Panc1 (cell line): ENCODE data around the gene NUP62CL. TPM values are rescaled to one million over a fixed set of nuclear protein-coding genes. Genes with fewer than 3 reads are reported as not detected.

ENCODE experiments used
- ATAC-seq: fragments of 200-7000 bp; cut with Tn5 transposase; 2 replicates; pipeline ENCODE4 v1.9.1; 2020; ENCODE audit warnings: mild to moderate bottlenecking, moderate library complexity
- Bru-seq: library from RNA; stranded (reverse); fragments of 400-500 nt; gene quantifications from one replicate; lab custom pipeline; 2021; lab: Mats Ljungman, UMichigan
- BruChase-seq, 2 experiments: library from RNA; stranded (reverse); fragments of 400-500 nt; gene quantifications; one replicate each; lab custom pipeline; 2021; lab: Mats Ljungman, UMichigan
- BruUV-seq: library from RNA; stranded (reverse); fragments of 400-500 nt; replicated peaks from 2 replicates; lab custom pipeline; 2021; lab: Mats Ljungman, UMichigan
- CTCF ChIA-PET: fragments of 300-600 bp; sonication (Branson Sonifier 250); formaldehyde crosslinking; loops from one replicate; lab custom pipeline; 2022; ENCODE audit warnings: antibody characterized with exemption; lab: Charles Lee
- POLR2A ChIA-PET: fragments of 300-600 bp; sonication (Branson Sonifier 250); formaldehyde crosslinking; loops from one replicate; lab custom pipeline; 2022; ENCODE audit warnings: antibody characterized with exemption; lab: Charles Lee
- DNase-seq: peaks from one replicate; pipeline ENCODE4 v3.0.0-alpha.2; 2010; ENCODE audit warnings: low read depth, low spot score
- H3K27ac ChIP-seq: 2 replicates; pipeline ENCODE4 v1.5.1; 2011; ENCODE audit warnings: mild to moderate bottlenecking, low read length, inconsistent platforms
- H3K27me3 ChIP-seq: fragments of 200-500 bp; sonication (Bioruptor generic); 2 replicates; pipeline ENCODE4 v1.6.0; 2014; ENCODE audit warnings: low read length, inconsistent platforms; ENCODE audit not compliant: control insufficient read depth, insufficient read depth
- H3K36me3 ChIP-seq: fragments of 200-500 bp; sonication (Bioruptor generic); 2 replicates; pipeline ENCODE4 v1.5.1; 2014; ENCODE audit warnings: inconsistent platforms, mild to moderate bottlenecking, low read length, moderate library complexity; ENCODE audit not compliant: control insufficient read depth, insufficient read depth
- H3K4me1 ChIP-seq: 2 replicates; pipeline ENCODE4 v1.5.1; 2011; ENCODE audit warnings: inconsistent platforms, mild to moderate bottlenecking, low read length, moderate library complexity; ENCODE audit not compliant: control insufficient read depth, insufficient read depth
- H3K4me3 ChIP-seq, 2 experiments: 2 replicates each; pipeline ENCODE4 v1.5.1; 2011 to 2012; ENCODE audit warnings: low read depth in 2 of 2, low read length in 2 of 2, mild to moderate bottlenecking in 2 of 2, inconsistent platforms in 1 of 2, moderate library complexity in 1 of 2
- H3K9me3 ChIP-seq: fragments of 200-500 bp; sonication (Bioruptor generic); 2 replicates; pipeline ENCODE4 v1.5.1; 2014; ENCODE audit warnings: low read depth, mild to moderate bottlenecking, inconsistent platforms, low read length, moderate library complexity; ENCODE audit not compliant: control insufficient read depth, insufficient read depth
- POLR2AphosphoS5 ChIP-seq: IDR thresholded peaks from 2 replicates; pipeline ENCODE4 v1.6.1; 2012; ENCODE audit warnings: mild to moderate bottlenecking, low read depth, low read length, moderate library complexity
- SIN3A ChIP-seq: IDR thresholded peaks from 2 replicates; pipeline ENCODE4 v1.6.1; 2012; ENCODE audit warnings: low read depth, mild to moderate bottlenecking, low read length, moderate library complexity, borderline replicate concordance; ENCODE audit not compliant: insufficient read depth
- TCF7L2 ChIP-seq: IDR thresholded peaks from 2 replicates; pipeline ENCODE4 v1.6.1; 2011; ENCODE audit warnings: mild to moderate bottlenecking, low read depth, low read length, inconsistent platforms
- in situ Hi-C: cut with HindIII; loops from 2 replicates; pipeline ENCODE4 v1.10.0; 2016; ENCODE audit warnings: low sequenced_read_pairs, low pct_unique_long_range_greater_than_20kb
- intact Hi-C: fragments of 100-400 bp; cut with micrococcal nuclease; formaldehyde crosslinking; loops from one replicate; pipeline ENCODE4 v1.10.0; 2022; ENCODE audit not compliant: unreplicated experiment
- long read RNA-seq: library from polyadenylated mRNA; unstranded; transcript quantifications from one replicate; pipeline ENCODE4 v2.0.0, GENCODE V29; 2021; ENCODE audit not compliant: unreplicated experiment
- polyA plus RNA-seq: library from polyadenylated mRNA; unstranded; fragments of >200 nt; gene quantifications from one replicate; pipeline ENCODE4 v1.2.1, GENCODE V29; 2012; ENCODE audit warnings: missing spikeins; ENCODE audit not compliant: insufficient read length
- total RNA-seq: library from RNA; stranded (reverse); gene quantifications from one replicate; pipeline ENCODE4 v1.2.1, GENCODE V29; 2021; ENCODE audit not compliant: unreplicated experiment
- TF ChIP-seq, protein P1 (sequence below): fragments of 450-650 bp; IDR thresholded peaks from 2 replicates; pipeline ENCODE4 v1.5.1; 2017; ENCODE audit warnings: mild to moderate bottlenecking
- TF ChIP-seq, protein P2 (sequence below), 2 experiments: IDR thresholded peaks; 2 replicates each; pipeline ENCODE4 v1.6.1; 2011 to 2012; ENCODE audit warnings: low read depth in 2 of 2, control low read depth in 1 of 2, low read length in 1 of 2, mild to moderate bottlenecking in 1 of 2, moderate library complexity in 1 of 2; ENCODE audit not compliant: insufficient read depth in 1 of 2

Gene NUP62CL, protein sequence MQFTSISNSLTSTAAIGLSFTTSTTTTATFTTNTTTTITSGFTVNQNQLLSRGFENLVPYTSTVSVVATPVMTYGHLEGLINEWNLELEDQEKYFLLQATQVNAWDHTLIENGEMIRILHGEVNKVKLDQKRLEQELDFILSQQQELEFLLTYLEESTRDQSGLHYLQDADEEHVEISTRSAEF
- total RNA-seq = 1.1 TPM
- polyA plus RNA-seq = 0.31 TPM
- Bru-seq, nascent RNA = percentile 29 among the genes with signal in this experiment
- BruChase-seq, experiment 1, labeled RNA remaining after a 2-hour chase = percentile 21 among the genes with signal in this experiment
- percentile 21 among the genes with signal in this experiment for BruChase-seq, experiment 2, labeled RNA remaining after a 6-hour chase
- long read RNA-seq, partial matches to known transcripts = 0 of 1 reads
- long read RNA-seq, other reads (novel, unspliced or antisense) = 1 of 1 reads

DNA sequence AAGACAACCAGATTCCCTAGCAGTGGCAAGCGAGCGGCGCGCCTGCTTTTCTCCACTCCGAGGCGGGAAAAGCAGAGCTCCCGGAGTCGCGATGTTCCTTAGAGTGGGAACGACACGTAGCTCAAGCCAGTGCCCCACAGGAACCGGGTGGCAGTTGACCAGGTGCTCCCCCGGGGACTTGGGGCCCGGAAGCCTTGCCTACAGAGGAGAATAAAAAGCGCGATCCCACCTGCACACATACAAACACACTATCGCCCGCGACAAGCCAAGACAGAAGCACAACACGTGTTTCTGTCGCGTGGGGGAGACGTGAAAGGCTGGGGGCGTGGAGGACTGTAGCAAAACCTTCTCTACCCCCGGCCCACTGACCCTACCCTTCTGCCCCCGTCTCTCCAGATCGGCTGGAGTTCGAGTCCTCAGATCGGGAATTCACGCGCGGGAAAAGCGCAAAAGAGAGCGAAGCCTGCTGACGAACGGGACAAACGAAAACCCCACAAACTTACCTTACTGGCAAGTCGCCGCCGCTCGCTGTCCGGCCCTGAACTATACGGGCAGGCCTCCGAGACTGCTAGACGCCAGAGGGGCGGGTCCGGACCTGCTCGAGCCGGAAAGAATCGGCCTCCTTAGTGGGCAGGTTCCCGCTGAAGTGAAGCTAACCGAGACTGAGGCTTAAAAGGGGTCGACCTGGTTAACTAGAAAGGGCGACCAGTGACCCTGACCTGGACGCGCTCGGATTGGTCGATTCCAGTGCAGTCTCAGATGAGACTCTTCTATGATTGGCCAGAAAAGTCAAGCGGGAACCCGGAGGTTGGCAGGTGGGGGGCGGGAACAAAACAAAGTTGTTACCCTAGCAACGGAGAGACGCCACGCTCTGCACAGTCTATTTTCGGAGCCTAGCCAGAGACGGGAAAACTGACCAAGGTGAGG lies at the start of gene NUP62CL, which contains the start of gene DNAAF6:
Gene NUP62CL, minus strand, starts transcription at position 664 of the 927 bp plus-strand sequence. CDS start 31,287 bp downstream, outside the sequence.
Gene DNAAF6, plus strand, starts transcription at position 842 of the 927 bp plus-strand sequence. CDS start 6,265 bp downstream, outside the sequence.
- no peaks in the 10 kb centered on the region for H3K36me3 ChIP-seq
- intact Hi-C loops = no loop called here
- in situ Hi-C loops = no loop called here
- H3K4me3 ChIP-seq = peak within 1 kb of the TSS; percentile 54 to 57
- DNase-seq = peak; percentile 13
- no TSS peak for BruUV-seq
- ChIA-PET CTCF (no interaction called here), POLR2A (no interaction called here)
- H3K4me1 ChIP-seq = no peaks in the 10 kb centered on the region
- no peaks in the 10 kb centered on the region for H3K9me3 ChIP-seq
- TF ChIP-seq, protein P1, sequence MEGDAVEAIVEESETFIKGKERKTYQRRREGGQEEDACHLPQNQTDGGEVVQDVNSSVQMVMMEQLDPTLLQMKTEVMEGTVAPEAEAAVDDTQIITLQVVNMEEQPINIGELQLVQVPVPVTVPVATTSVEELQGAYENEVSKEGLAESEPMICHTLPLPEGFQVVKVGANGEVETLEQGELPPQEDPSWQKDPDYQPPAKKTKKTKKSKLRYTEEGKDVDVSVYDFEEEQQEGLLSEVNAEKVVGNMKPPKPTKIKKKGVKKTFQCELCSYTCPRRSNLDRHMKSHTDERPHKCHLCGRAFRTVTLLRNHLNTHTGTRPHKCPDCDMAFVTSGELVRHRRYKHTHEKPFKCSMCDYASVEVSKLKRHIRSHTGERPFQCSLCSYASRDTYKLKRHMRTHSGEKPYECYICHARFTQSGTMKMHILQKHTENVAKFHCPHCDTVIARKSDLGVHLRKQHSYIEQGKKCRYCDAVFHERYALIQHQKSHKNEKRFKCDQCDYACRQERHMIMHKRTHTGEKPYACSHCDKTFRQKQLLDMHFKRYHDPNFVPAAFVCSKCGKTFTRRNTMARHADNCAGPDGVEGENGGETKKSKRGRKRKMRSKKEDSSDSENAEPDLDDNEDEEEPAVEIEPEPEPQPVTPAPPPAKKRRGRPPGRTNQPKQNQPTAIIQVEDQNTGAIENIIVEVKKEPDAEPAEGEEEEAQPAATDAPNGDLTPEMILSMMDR = no peak
- TF ChIP-seq TCF7L2 (no peak), POLR2AphosphoS5 (no peak)
- no peaks in the 10 kb centered on the region for H3K27me3 ChIP-seq
- H3K27ac ChIP-seq = no peak within 1 kb of the TSS
- peak; percentile 93 for ATAC-seq

DNA sequence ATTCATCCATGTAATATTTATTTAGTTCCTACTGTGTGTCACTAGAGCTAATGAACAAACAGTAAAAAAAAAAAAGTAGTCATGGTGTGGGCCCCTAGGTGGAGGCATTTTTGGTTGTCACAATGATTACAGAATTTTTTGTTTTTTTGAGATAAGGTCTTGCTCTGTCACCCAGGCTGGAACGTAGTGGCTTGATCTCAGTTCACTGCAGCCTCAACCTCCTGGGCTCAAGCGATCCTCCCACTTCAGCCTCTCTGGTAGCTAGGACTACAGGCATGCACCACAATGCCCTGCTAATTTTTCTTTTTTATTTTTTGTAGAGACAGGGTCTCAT lies 22.2 kb upstream of the NUP62CL start:
- Histone ChIP-seq H3K9me3 (no peaks in the 10 kb centered on the region), H3K27ac (no peak overlapping the region), H3K4me3 (no peak overlapping the region), H3K36me3 (no peaks in the 10 kb centered on the region), H3K27me3 (peaks cover 3% of the 10 kb centered on the region; the same call in 1 of the 2 replicates), H3K4me1 (no peaks in the 10 kb centered on the region)
- ChIA-PET POLR2A (no interaction called here), CTCF (no interaction called here)
- intact Hi-C loops (no loop called here), in situ Hi-C loops (no loop called here)
- TF ChIP-seq, protein P1 = no peak
- TF ChIP-seq, protein P2, sequence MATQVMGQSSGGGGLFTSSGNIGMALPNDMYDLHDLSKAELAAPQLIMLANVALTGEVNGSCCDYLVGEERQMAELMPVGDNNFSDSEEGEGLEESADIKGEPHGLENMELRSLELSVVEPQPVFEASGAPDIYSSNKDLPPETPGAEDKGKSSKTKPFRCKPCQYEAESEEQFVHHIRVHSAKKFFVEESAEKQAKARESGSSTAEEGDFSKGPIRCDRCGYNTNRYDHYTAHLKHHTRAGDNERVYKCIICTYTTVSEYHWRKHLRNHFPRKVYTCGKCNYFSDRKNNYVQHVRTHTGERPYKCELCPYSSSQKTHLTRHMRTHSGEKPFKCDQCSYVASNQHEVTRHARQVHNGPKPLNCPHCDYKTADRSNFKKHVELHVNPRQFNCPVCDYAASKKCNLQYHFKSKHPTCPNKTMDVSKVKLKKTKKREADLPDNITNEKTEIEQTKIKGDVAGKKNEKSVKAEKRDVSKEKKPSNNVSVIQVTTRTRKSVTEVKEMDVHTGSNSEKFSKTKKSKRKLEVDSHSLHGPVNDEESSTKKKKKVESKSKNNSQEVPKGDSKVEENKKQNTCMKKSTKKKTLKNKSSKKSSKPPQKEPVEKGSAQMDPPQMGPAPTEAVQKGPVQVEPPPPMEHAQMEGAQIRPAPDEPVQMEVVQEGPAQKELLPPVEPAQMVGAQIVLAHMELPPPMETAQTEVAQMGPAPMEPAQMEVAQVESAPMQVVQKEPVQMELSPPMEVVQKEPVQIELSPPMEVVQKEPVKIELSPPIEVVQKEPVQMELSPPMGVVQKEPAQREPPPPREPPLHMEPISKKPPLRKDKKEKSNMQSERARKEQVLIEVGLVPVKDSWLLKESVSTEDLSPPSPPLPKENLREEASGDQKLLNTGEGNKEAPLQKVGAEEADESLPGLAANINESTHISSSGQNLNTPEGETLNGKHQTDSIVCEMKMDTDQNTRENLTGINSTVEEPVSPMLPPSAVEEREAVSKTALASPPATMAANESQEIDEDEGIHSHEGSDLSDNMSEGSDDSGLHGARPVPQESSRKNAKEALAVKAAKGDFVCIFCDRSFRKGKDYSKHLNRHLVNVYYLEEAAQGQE (IDR thresholded peaks at IDR 0.05; ENCODE audit: insufficient read depth in 1 of 2, low read depth in 2 of 2, low read length in 1 of 2) = no peak
- TF ChIP-seq TCF7L2 = no peak
- no peak for TF ChIP-seq SIN3A
- TF ChIP-seq POLR2AphosphoS5 = no peak
- no peak for DNase-seq
- no TSS peak for BruUV-seq
- no peak for ATAC-seq
